CD4-positive, CD25-positive, alpha-beta regulatory T cell (primary cell): ENCODE data around the gene CAPZB. TPM values are rescaled to one million over a fixed set of nuclear protein-coding genes. Genes with fewer than 3 reads are reported as not detected.
A peak's percentile ranks its signal among the peaks of the same experiment; 100 is the strongest.

Experiments
- ATAC-seq, 2 donors: fragments of 150-1000 bp; cut with Tn5 transposase; one replicate each; pipeline ENCODE4 v1.10.0; 2021; ENCODE audit warnings: low read depth in 2 of 2, moderate number of reproducible peaks in 2 of 2, moderate library complexity in 1 of 2
- DNase-seq, 3 donors: peaks; one replicate each; pipeline versions ENCODE4 v3.0.0 to v3.0.0-alpha.2; 2012 to 2022; ENCODE audit warnings: mixed read lengths in 1 of 3
- H3K27ac ChIP-seq: one replicate; pipeline ENCODE4 v1.7.0; 2013; ENCODE audit warnings: mild to moderate bottlenecking, low read length; ENCODE audit not compliant: insufficient read depth, poor library complexity, severe bottlenecking
- H3K27me3 ChIP-seq: one replicate; pipeline ENCODE4 v1.7.0; 2013; ENCODE audit warnings: low read length; ENCODE audit not compliant: control insufficient read depth, insufficient read depth
- H3K36me3 ChIP-seq: one replicate; pipeline ENCODE4 v1.7.0; 2013; ENCODE audit warnings: mild to moderate bottlenecking, low read length, moderate library complexity; ENCODE audit not compliant: control insufficient read depth, insufficient read depth
- H3K4me1 ChIP-seq: 2 replicates; pipeline ENCODE4 v1.7.0; 2013; ENCODE audit warnings: mild to moderate bottlenecking, low read length; ENCODE audit not compliant: insufficient read depth, control insufficient read depth, poor library complexity, severe bottlenecking
- H3K4me3 ChIP-seq: one replicate; pipeline ENCODE4 v1.7.0; 2013; ENCODE audit warnings: low read depth, mild to moderate bottlenecking, low read length, moderate library complexity
- H3K9me3 ChIP-seq, 2 experiments: 1 replicate in 1 of 2; 2 replicates in 1 of 2; pipeline ENCODE4 v1.7.0; 2013; ENCODE audit warnings: low read length in 2 of 2, mild to moderate bottlenecking in 1 of 2, moderate library complexity in 1 of 2; ENCODE audit not compliant: control insufficient read depth in 2 of 2
- H3K27ac Mint-ChIP-seq, 3 donors: one replicate each; pipeline ENCODE4 v1.8.0; 2020 to 2022; ENCODE audit warnings: mild to moderate bottlenecking in 3 of 3, mixed read lengths in 3 of 3, moderate library complexity in 2 of 3
- H3K27me3 Mint-ChIP-seq: one replicate; pipeline ENCODE4 v1.8.0; 2022; ENCODE audit warnings: mild to moderate bottlenecking, mixed read lengths
- H3K36me3 Mint-ChIP-seq: one replicate; pipeline ENCODE4 v1.8.0; 2020; ENCODE audit warnings: mixed read lengths
- H3K4me1 Mint-ChIP-seq, 4 donors: one replicate each; pipeline ENCODE4 v1.8.0; 2020 to 2022; ENCODE audit warnings: mixed read lengths in 4 of 4, mild to moderate bottlenecking in 1 of 4
- H3K4me3 Mint-ChIP-seq, 4 donors: one replicate each; pipeline ENCODE4 v1.8.0; 2020 to 2022; ENCODE audit warnings: mild to moderate bottlenecking in 4 of 4, mixed read lengths in 4 of 4, moderate library complexity in 3 of 4
- H3K9me3 Mint-ChIP-seq, 7 donors: one replicate each; pipeline ENCODE4 v1.8.0; 2020 to 2022; ENCODE audit warnings: mixed read lengths in 7 of 7, mild to moderate bottlenecking in 3 of 7, moderate library complexity in 2 of 7
- polyA plus RNA-seq, 4 donors: library from polyadenylated mRNA; unstranded; fragments of 300-500 nt; fragmentation: Illumina TruSeq; gene quantifications; one replicate each; pipeline ENCODE4 v1.2.3, GENCODE V29; 2021
- total RNA-seq: library from RNA; stranded (reverse); gene quantifications from one replicate; pipeline ENCODE4 v1.2.3, GENCODE V29; 2022

Gene CAPZB
- total and polyA plus RNA-seq, 5 donors from 2014 or later: 372 to 588 (median 462) TPM

- H3K36me3 Mint-ChIP-seq: peaks cover 5% of the 10 kb centered on the region
- Histone ChIP-seq H3K4me1 (peaks cover 60% of the 10 kb centered on the region), H3K27ac (peak overlapping the region; percentile 75), H3K27me3 (no peaks in the 10 kb centered on the region), H3K9me3 (no peaks in the 10 kb centered on the region), H3K4me3 (peak overlapping the region; percentile 69), H3K36me3 (peaks cover 29% of the 10 kb centered on the region)
- H3K9me3 Mint-ChIP-seq: peaks cover 0 to 2% (median 0%) of the 10 kb centered on the region in 7 donors
- DNase-seq: no peak
- no peaks in the 10 kb centered on the region for H3K27me3 Mint-ChIP-seq
- ATAC-seq: peak in 1 of 2 donors; percentile 2
- peak overlapping the region; percentile 90 to 96 (median 93) for H3K27ac Mint-ChIP-seq
- H3K4me1 Mint-ChIP-seq: peaks cover 21 to 95% (median 57%) of the 10 kb centered on the region in 4 donors
- peak overlapping the region; percentile 85 to 99 (median 88) for H3K4me3 Mint-ChIP-seq
Observed at GRCh38 chr1:19391596-19391981, 93.8 kb downstream of the CAPZB start.

GRCh38 chr1:19390901-19391595 lies 94.3 kb downstream of the CAPZB start:
- peak overlapping the region; percentile 90 to 96 (median 93) for H3K27ac Mint-ChIP-seq
- no peaks in the 10 kb centered on the region for H3K27me3 Mint-ChIP-seq
- ATAC-seq (peak; percentile 81 to 84), DNase-seq (peak; percentile 42 to 87 (median 79))
- peak overlapping the region; percentile 85 to 99 (median 88) for H3K4me3 Mint-ChIP-seq
- no peaks in the 10 kb centered on the region for H3K9me3 ChIP-seq
- H3K27ac ChIP-seq: peak overlapping the region; percentile 75
- H3K27me3 ChIP-seq: no peaks in the 10 kb centered on the region
- peaks cover 0 to 2% (median 0%) of the 10 kb centered on the region in 7 donors for H3K9me3 Mint-ChIP-seq
- H3K4me1 ChIP-seq: peaks cover 56% of the 10 kb centered on the region
- H3K36me3 Mint-ChIP-seq: peaks cover 5% of the 10 kb centered on the region
- H3K36me3 ChIP-seq: peaks cover 25% of the 10 kb centered on the region
- peaks cover 21 to 91% (median 57%) of the 10 kb centered on the region in 4 donors for H3K4me1 Mint-ChIP-seq
- peak overlapping the region; percentile 69 for H3K4me3 ChIP-seq

DNA sequence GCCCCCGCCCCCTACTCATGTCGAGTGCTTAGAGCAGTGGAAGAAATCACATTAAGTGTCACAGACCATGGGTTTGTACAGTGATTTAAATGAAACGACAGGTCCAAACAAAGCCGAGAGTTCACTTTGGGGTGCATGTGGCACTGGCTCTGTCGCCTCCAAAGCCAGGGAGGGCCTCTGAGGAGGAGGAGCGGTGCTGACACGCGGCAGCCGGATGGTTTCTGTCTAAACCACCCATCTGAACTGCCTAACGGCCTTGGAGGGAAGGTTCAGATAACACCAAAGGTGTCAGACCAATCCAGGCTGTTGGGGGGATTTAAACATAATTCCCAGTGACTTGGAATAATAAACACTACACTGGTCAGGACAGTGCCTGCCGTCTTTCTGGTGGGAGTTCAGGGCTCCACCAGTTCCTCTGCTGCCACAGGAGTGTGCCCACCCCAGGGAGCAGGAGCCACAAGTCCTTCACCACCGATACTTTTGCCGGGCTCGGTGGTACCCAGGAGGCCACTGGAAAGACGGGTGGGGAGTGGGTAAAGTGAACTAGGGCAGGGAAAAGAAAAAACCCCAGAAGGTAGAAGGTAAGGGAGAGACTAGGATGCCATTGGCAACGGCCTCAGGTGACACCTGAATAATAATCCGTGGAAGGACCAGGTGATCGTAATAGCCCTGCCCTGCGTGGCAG lies 95.0 kb downstream of the CAPZB start:
- Histone ChIP-seq H3K27ac (peak overlapping the region; percentile 75), H3K27me3 (no peaks in the 10 kb centered on the region), H3K9me3 (no peaks in the 10 kb centered on the region), H3K36me3 (peaks cover 23% of the 10 kb centered on the region), H3K4me1 (peaks cover 51% of the 10 kb centered on the region), H3K4me3 (peak overlapping the region; percentile 69)
- Mint-ChIP-seq H3K9me3 (peaks cover 0 to 2% (median 0%) of the 10 kb centered on the region in 7 donors), H3K4me3 (peak overlapping the region; percentile 85 to 99 (median 88)), H3K4me1 (peaks cover 21 to 88% (median 57%) of the 10 kb centered on the region in 4 donors), H3K36me3 (peaks cover 10% of the 10 kb centered on the region), H3K27me3 (no peaks in the 10 kb centered on the region), H3K27ac (peak overlapping the region; percentile 88 to 93 (median 90))
- peak in 1 of 2 donors; percentile 5 for ATAC-seq
- DNase-seq: no peak

DNA sequence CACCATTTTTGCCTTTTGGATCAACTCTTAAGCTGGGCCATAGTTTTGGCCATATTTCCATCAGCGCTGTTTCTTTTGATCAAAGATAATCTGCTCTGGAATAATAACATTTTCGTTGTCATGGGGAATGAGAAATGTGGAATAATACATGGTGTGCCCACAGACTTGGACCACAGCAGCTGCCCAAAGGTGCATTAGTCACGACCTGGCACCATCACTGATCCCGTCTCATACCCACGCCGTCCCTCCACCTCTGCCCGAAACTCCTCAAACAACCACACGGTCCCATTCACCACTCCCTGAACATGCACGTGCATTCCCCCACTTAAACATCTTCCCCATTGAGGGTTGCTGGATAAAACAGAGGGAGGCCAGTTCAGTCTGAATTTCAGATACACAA lies 96.4 kb downstream of the CAPZB start:
- DNase-seq (no peak), ATAC-seq (no peak)
- Mint-ChIP-seq H3K27me3 (no peaks in the 10 kb centered on the region), H3K4me1 (peaks cover 21 to 79% (median 57%) of the 10 kb centered on the region in 4 donors), H3K36me3 (peaks cover 17% of the 10 kb centered on the region), H3K27ac (peak overlapping the region; percentile 48 to 81 (median 80)), H3K9me3 (peaks cover 0 to 2% (median 0%) of the 10 kb centered on the region in 7 donors), H3K4me3 (peak overlapping the region in 1 of 4 donors; percentile 27)
- no peak overlapping the region for H3K4me3 ChIP-seq
- H3K27ac ChIP-seq: no peak overlapping the region
- no peaks in the 10 kb centered on the region for H3K9me3 ChIP-seq
- no peaks in the 10 kb centered on the region for H3K27me3 ChIP-seq
- peaks cover 26% of the 10 kb centered on the region for H3K36me3 ChIP-seq
- peaks cover 45% of the 10 kb centered on the region for H3K4me1 ChIP-seq

- H3K27me3 ChIP-seq: no peaks in the 10 kb centered on the region
- no peak overlapping the region for H3K27ac ChIP-seq
- Mint-ChIP-seq H3K36me3 (peaks cover 21% of the 10 kb centered on the region), H3K4me3 (no peak overlapping the region), H3K27me3 (no peaks in the 10 kb centered on the region), H3K4me1 (peaks cover 19 to 67% (median 51%) of the 10 kb centered on the region in 4 donors), H3K9me3 (peaks cover 0 to 2% (median 0%) of the 10 kb centered on the region in 7 donors), H3K27ac (peak overlapping the region in 1 of 3 donors; percentile 13)
- no peak for ATAC-seq
- no peak overlapping the region for H3K4me3 ChIP-seq
- H3K9me3 ChIP-seq: no peaks in the 10 kb centered on the region
- peaks cover 43% of the 10 kb centered on the region for H3K36me3 ChIP-seq
- DNase-seq: no peak
- peaks cover 26% of the 10 kb centered on the region for H3K4me1 ChIP-seq
Observed at GRCh38 chr1:19387045-19387467, 98.3 kb downstream of the CAPZB start.

- Histone ChIP-seq H3K27me3 (no peaks in the 10 kb centered on the region), H3K27ac (no peak overlapping the region), H3K36me3 (peaks cover 53% of the 10 kb centered on the region), H3K4me3 (no peak overlapping the region), H3K4me1 (peaks cover 15% of the 10 kb centered on the region), H3K9me3 (no peaks in the 10 kb centered on the region)
- peaks cover 26% of the 10 kb centered on the region for H3K36me3 Mint-ChIP-seq
- peaks cover 0 to 2% (median 0%) of the 10 kb centered on the region in 7 donors for H3K9me3 Mint-ChIP-seq
- no peak overlapping the region for H3K4me3 Mint-ChIP-seq
- ATAC-seq (no peak), DNase-seq (no peak)
- H3K27me3 Mint-ChIP-seq: no peaks in the 10 kb centered on the region
- peaks cover 14 to 58% (median 44%) of the 10 kb centered on the region in 4 donors for H3K4me1 Mint-ChIP-seq
- H3K27ac Mint-ChIP-seq: peak overlapping the region in 2 of 3 donors; percentile 52 to 58
Observed at GRCh38 chr1:19385869-19386591, 99.3 kb downstream of the CAPZB start.

DNA sequence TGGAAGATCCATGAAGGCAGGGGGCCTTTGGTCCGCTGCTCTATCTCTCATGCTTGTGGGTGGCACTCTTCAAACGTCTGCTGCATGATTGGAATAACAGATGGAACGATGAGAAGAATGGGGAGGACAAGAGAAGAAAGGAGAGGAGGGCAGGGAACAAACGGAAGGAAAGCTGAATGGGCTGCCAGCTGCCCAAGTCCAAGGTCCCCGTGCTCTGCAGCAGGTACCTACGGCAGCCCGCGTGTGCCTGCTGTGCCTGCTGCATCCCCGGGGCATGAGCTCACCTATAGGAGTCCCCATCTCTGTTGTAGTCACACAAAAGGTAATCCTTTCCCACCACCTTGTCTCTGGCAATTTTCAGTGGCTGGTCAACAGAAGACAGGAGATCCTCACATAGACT lies 100.1 kb downstream of the CAPZB start:
- H3K27ac ChIP-seq: no peak overlapping the region
- H3K4me3 ChIP-seq: no peak overlapping the region
- H3K27me3 ChIP-seq: no peaks in the 10 kb centered on the region
- H3K36me3 ChIP-seq: peaks cover 58% of the 10 kb centered on the region
- H3K4me1 Mint-ChIP-seq: peaks cover 10 to 52% (median 37%) of the 10 kb centered on the region in 4 donors
- no peaks in the 10 kb centered on the region for H3K9me3 ChIP-seq
- peaks cover 0 to 2% (median 0%) of the 10 kb centered on the region in 7 donors for H3K9me3 Mint-ChIP-seq
- ATAC-seq (no peak), DNase-seq (no peak)
- H3K4me3 Mint-ChIP-seq: no peak overlapping the region
- peak overlapping the region in 2 of 3 donors; percentile 38 to 69 for H3K27ac Mint-ChIP-seq
- H3K27me3 Mint-ChIP-seq: no peaks in the 10 kb centered on the region
- peaks cover 8% of the 10 kb centered on the region for H3K4me1 ChIP-seq
- peaks cover 26% of the 10 kb centered on the region for H3K36me3 Mint-ChIP-seq
